Activated CD4-positive, alpha-beta T cell treated with anti-CD3 and anti-CD28 coated beads, Interleukin-2, amount 50 U/mL, for 16 hours (primary cell): ENCODE measurements around the gene SCN2B.
A peak's percentile ranks its signal among the peaks of the same experiment; 100 is the strongest.

Experiments
- DNase-seq: peaks from one replicate; pipeline ENCODE4 v3.0.0-alpha.2; 2020

SCN2B gene

DNA sequence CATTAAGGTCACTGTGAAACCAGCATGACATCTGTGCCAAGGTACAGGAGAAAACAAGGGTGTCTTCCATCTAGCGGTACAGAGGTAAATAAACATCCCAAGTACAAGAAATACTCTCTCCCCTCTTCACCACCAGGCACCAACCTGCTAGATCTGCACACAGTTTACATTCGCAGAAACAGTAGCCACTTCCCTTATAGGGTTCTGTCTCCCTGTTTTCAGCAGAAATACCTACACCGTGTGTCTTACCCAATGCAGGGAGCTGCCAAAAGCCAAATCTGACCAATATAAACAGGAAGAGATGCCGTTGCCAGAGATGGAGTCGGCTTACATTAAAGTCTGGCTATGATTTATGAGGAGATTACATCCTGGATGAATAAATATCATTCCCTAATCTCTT is 25.0 kb downstream of the SCN2B start:
- DNase-seq, result no peak

DNA sequence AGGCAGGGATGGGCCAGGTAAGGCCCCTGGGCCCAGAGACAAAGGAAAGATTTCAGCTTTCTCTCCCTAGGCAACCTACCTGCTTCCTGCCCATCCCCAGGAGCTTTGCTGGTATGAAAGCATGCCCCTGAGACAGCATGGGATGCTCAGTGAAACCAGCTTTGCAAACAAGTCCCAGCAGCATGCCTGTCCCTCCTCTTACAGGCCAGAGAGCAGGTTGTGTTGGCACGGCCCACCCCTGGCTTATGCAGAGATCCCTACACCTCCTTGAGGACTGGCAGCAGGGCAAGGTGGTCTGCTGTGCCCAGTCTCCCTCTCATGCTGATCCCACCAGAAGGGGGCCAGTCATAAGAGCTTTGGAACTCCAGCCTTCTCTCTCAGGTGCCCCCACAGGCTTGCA is 26.9 kb downstream of the SCN2B start:
- no peak for DNase-seq

DNA sequence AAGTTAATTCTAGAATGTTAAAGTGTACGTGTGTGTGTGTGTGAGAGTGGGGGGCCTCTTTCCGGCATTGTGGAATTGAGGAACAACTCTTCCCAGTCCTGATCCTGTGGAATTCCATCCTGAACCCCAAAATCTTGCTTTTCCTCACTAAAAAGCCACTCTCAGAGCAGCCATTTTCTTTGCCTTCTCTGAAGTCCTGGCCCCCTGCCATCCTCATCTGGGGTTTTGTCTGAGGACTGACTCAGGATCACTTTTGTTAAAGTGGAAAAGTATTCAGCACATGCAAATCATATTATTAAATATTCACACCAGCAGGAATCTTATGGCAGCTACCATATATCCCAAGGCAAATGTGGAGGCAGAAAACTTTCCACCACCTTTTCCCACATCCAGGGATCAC is 27.6 kb downstream of the SCN2B start:
- DNase-seq, result no peak

DNA sequence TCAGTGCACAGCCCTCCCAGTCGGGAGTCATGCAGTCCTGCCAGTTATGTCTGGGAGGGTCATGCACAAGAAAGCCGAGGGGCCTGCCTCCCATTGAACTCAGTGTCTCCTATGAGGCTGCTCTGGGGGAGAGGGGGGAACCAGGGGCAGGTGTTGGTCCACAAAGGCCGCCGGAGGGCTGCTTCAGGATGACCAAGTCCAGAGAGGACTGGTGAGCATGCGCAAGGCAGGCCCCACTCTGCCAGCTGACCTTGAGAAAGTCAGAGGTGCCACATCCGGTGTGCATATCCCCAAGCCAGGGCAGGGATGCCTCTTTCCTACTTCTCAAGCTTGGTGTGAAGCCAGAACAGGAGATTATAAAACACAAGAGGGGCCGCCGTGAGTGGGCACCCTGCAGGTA is 28.2 kb downstream of the SCN2B start:
- DNase-seq, result no peak

DNA sequence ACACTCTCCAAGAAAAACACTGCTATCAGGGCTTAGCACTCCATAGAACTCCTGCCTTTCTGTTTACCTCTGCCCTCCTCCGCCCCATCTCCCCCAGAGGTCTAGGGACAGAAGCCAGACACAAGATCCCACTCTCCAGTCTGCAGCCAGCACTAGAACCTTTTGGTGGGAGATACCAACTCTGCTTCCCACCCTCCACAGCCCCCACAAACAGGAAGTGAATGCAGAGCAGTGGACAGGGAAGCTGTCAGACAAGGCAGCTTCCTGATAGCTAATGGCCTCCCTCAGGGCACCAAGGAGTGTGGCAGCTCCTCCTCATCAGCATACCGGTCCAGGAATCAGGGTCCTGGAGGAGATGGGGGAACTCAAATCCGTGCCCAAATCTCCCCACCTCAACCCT is 28.9 kb downstream of the SCN2B start:
- DNase-seq, result no peak

DNA sequence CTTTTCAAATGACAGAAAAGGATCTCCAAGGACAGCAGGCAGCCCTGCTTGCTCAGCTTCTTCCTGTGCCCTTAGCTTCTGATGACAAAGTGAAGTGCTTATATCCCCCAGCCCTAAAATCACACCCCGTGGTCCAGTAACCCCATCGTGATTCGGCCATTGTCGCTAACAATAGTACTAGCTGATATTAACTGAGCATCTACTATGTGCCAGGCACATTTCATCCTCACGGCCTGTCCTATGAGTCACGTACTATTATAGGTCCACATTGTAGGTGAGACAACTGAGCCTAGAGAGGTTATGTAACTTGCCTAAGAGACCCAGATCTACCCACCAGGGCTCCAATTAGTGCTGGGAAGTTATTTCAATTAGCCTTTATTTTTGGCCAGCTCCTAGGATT is 29.9 kb downstream of the SCN2B start:
- no peak for DNase-seq

DNA sequence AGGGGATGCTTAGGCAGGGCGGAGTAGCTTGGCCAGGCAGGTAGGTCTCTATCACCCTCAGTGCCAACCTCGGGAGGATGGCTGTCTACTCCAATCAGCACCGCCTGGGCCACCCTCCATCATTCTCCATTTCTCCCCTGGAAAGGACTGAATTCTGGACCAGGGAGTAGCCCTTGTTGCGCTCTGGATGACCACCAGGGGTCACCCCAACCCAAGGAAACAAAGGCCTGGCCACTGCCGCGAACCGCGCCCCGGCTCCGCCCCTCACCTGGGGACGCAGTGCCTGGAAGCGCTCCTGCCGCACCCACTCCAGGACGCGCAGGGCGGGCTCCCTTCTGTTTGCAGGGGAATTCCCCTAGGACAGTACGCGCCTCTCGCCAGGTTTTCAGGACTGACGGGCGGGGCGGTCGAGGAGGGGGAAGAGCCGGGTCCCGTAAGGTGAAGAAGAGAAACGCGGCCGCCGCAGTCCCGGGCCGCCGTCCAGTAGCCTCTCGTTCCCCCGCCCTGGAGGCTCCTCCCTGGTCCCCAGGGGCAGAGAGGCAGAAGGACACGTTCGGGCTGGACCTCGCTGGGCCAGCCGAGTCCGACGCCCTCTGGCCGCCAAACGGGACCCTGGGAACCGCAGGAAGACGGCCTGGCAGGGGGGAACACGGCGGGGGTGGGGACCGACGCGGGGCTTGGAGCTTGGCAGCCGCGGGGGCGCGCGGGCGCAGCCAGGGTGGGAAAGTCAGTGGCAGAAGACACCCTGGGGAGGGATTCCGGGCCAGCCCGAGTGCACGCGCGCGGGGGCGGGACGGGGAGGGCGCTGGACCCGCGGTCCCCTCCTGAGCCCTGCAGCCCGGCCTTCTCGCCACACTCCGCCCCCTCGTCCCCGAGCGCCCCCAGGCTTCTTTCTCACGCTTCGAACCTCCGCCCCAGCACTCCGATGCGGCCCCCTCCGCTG is 30.9 kb downstream of the SCN2B start:
- DNase-seq, result peak; percentile 91

DNA sequence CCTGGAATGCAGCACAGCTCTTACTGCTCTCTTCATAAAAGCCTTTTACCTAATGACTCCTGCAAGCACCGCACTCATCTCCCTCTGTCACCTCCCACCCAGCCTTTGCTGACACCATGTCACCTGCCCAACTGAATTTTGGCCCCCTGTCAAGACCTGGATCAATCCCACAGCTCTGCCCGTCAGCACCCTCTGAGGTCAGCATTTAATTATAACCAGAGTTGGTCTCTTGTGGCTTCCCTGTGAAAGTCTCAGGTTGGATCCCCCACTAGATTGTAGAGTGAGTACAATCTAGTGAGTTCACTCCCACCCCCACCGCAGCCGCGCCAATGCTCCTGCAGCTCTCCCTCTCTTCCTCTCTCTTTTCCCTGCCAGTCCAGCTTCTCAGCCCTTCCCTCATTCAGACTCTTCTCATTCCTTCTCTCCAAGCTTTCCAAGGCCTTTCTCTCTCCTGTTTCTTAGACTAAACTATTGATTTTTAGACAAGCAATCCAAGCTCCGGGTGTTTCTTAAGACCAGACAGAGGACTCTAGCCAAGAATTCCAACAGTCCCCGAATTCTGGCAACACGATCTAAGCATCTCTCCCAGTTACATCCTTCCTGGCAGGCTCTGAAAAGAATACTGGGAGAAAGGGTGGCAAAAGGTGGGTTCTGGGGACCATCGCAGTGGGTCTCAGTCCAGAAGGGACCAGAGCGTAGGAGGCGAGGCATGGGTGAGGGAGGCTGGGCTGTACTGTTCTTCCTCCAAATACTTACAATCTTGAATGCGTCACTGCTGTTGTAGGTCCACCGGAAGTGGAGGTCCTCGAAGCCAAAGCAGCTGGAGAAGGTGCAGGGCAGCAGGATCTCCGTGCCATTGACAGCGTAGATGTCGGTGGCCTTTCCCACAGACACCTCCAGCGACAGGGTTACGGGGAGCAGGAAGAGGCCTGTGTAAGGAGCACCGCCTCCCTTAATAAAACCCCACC is 31.9 kb downstream of the SCN2B start:
- no peak for DNase-seq

DNA sequence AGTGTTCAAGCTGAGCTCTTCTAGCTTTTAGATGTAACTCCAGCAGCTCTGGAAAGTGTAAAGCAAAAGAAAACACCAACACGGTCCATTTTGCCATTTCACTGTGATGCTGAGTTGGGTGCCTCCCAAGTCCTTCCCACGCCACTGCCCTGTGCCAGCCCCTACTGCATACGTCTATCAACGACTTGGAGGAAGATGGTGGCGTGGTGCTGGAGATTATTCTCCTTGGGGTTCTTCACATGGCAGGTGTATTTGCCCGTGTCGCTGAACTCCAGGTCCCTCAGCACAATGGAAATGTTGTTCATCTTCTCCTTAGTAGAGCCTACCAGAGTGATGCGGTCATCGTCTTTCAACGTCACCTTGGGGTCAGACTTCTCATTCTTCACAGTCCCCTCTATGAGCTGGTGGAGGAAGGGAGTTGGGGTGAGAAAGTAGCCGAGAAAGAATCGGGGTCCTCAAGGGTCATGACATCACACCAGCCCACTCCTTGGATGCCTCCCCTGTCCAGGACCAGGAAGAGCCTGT is 32.7 kb downstream of the SCN2B start:
- DNase-seq, result no peak

DNA sequence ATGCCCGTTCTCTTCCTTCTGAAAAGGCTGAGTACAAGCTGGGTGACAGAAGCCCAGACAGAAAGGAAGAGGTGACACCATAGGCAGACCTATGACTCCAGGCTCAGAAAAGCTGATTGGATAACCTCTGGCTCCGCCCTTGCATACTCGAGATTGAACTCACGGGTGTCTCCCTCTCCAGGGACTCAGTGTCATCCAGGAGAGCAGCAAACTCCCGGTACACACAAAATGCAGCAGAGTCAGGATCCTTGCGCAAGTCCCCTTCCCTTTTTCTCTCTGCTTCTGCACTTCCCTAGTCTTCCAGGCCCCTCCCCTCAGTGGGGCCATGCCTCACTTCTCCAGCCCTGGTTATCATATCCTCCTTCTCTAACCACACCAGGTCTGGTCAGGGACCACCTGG is 33.6 kb downstream of the SCN2B start:
- no peak for DNase-seq

DNA sequence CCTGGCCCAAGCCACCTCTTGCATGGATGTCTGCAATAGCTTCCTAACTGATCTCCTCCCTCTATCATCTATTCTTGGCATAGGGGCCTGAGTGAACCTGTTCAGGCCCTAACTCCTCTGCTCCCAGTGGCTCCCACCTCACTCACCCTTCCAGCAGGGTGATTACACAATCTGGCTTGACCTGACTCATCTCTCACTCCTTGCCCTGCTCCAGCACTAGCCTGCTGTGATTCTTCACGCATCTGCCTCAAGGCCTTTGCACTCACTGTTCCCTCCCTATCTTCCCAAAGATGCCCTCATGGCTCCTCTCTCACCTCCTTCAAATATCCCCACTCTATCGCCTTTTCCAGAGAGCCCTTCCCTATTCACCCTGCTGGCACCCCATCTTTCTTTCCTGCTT is 34.4 kb downstream of the SCN2B start:
- DNase-seq, result no peak

DNA sequence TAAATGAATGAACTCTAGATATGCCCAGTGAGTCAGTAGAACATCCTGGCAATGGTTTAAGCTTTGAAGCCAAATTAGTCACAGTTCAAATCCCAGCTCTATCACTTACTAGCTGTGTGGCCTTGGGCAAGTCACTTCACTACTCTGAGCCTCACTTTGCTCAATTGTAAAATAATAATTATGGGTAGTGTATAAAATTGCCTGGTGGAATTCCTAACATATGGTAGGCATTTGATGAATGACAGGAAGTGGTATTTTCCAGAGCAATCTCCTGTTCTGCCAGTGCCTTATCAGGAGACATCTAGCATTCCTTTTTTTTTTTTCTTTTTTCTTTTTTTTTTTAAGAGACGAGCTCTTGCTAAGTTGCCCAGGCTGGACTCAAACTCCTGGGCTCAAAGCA is 36.9 kb downstream of the SCN2B start:
- DNase-seq, result no peak

DNA sequence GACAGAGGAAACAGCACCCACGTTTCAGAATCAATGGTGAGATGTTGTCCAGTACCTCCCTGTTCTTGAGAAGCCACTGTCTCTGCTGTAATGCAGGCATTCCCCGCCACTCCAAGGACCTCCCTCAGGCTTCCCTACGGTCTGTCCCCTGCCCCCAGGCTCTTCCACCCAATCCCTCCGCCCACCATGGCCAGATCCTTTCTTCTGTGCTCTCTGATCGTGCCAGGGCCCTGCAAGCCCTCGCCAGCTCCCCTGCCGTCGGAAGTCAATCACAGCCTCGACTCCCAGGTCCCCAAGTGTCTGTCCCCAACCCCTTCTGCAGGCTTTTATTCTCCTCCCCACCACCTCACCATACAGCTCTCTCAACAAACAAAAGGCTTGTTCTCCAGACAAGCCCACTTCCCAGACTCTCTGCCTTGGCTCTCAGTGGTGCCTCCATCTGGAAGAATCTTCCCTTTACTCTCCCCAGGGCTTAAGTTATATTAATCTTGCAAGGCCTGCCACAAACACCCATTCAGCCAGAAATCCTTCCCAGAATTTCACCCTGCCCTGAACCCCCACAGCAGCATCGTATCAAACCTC is 37.5 kb downstream of the SCN2B start:
- DNase-seq, result no peak

DNA sequence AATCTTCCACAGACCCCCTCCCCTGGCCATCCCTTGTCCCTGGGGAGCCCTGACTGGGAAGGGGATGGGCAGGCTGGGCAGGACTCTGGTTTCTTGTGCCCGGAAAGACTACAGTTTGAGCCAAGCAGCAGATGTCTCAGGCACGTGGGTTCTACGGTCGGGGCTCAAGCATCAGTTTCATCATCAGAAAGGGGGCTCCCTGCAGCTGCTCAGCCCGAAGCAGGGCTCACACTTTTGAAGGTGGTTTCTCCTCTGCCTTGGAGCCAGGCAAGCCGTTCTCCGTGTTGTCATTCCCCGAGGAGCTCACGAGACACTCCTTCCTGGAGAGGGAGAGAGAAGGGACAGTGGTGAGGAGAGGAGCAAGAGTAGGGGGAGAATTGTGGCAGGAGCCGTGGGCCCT is 39.6 kb downstream of the SCN2B start:
- no peak for DNase-seq

DNA sequence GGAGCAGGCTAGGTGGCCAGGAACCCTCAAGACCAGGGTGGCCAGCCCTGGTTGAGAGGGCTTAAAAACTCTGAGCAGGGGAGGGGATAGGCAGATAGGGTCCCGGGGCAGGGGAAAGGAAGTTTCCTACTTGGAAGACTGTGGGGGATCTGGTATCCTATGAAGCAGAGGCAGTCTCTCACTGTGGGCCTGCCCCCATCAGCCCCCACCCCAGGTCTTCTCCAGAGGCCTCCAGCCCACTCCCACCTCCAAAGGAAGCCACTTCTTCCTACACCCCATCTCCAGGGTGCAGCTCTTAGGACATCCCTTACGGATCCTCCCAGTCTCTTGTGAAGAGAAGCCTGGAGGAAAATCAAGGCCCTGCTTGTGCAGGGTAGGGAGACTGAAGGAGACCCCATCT is 40.1 kb downstream of the SCN2B start:
- DNase-seq, result no peak

DNA sequence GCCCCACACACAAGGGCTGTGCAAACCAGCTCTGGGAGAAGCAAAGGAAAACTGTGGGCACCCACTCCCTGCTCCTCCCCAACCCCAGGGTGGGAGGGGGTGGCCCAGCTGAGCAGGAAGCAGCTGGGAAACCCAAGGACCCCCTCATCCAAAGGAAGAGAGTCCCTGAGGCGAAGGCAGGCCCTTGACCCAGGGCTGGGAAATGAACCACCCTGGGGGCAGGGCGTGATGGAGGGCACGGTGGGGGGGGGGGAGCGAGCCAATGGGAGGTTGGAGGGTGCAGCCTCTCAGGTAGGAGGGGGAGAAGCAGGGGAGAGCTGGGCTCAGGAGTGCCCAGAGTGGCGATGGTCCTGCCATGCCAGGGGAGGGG is 40.7 kb downstream of the SCN2B start:
- no peak for DNase-seq

DNA sequence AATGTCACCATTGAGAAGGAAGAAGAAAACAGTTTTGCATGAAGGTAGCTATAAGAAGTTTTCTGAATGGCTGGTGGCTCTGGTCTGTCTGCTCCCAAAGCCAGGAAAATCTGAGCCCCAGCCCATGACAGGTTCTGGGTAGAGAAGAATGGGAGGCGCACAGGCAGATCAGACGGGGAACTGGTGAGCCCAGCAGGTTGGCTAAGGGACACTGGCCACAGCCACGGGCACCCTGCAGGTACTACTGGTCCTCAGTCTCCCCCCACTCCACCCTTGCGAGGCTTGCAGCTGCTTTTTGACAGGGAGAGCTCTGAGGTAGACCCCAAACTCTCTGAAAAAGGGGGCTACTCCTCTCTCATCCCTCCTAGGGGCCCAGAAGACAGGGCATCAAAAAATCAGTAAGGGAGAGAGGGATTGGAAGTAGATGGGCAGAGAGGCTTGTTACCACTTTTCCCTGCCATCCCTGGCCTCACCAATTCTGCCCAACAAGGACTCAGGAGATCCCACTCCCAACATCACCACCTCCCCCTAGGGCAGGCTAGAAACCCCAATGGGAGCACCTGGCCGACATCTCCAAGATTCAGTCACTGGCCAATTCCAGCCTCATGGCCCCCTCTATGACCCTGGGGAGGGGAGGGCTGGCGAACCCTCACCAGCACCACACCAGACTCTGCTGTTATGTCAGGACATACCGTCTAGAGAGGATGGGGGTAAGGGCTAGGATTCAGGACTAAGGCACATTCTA is 41.2 kb downstream of the SCN2B start:
- DNase-seq, result no peak

DNA sequence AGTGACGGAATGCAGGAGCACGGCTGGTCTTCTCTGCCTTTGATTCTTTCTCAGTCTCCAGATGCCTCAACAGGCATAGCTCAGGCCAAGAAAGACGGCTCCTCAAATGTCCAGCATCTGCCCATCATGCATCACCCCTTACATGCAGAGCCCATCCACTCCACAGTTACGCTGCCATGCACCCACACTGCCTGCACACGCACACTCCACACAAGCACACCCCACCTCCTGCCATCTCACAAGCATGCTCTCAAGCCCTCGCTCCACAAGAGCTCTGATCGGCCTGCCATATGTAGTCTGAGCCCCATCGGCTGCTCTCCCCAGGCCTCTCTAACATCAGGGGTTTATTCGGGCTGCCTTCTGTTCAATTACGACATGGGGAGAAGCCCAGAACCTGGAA is 42.6 kb downstream of the SCN2B start:
- no peak for DNase-seq

DNA sequence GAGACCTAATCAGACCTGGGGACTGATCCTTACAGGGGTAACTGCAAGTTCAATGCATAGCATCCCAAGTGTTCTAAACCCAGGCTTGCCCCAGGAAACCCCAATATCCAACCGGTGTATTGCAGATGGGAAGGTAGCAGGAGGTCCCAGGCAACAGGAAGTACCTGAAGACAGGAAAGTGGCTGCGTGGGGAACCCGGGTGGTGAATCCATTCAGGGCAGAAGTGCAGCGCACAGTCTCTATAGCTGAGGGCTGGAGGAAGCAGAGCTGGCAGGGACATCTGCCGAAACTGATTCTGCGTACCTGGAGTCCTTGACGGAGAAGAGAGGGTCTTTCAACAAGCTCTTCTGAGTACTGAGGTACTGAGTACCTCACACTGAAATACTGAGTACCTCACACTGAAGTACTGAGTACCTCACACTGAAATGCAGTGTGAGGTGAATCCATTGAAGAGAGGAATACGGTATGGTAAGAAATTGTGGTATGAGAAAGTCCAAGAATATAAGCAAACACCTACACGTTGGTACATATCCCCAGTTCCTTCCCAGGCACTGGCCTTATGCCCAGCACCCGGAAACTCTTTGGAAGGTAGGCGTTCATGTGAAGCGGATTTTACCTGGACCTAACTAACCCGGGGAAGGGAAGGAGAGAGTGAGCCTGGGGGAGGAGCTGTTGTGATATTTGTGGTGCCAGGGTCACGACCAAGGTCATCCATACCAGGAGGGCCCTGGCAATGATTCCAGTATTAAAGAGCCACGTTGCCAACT is 43.9 kb downstream of the SCN2B start:
- DNase-seq, result no peak

DNA sequence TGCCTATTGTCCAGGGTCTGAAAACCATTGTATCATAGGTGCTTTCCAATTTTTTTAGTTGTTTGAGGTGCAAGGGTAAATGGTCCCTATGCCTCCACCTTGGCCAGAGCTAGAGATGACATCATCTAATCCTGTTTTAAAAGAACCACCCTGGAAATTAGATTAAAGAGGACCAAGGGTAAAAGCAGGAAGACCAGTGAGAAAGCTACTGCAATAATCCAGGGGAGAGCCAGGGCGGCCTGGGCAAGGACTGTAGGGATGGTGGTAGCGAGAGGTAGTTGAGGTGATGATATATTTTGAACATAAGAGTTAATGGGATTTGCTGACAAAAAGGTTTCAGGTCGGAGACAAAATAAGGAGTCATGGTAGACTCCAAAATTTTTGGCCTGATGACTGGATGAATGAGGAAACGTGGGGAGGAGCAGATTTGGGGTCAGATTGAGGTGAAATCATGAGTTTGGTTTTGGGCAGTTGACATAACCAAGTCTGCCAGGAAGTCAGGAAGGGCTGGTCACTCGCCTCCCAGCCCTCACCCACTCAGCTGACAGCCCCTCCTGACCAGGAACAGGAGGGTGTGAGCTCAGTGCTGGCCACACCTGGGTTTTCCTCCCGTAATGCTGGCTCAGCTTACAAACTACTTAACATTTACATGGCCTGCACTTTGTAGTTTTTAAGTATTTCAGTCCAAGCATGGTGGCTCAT is 46.8 kb downstream of the SCN2B start:
- no peak for DNase-seq
